Stimulated activated CD8-positive, alpha-beta memory T cell treated with anti-CD3 and anti-CD28 coated beads, Interleukin-7, amount 100 ng/mL, for 1 hour (primary cell): ENCODE results near the gene GJA5.

Experiments used
- DNase-seq, 2 donors: peaks; one replicate each; pipeline ENCODE4 v3.0.0-alpha.2; 2020; ENCODE audit warnings: low read depth in 2 of 2

Gene GJA5

GRCh38 chr1:147760481-147761260 lies at the start of gene GJA5:
Gene GJA5 (minus strand): TSS chr1:147760602. CDS start chr1:147759238, 1,364 bp downstream.
- DNase-seq, result no peak

GRCh38 chr1:147809236-147809635 lies 48.8 kb upstream of the GJA5 start:
- no peak for DNase-seq

DNA sequence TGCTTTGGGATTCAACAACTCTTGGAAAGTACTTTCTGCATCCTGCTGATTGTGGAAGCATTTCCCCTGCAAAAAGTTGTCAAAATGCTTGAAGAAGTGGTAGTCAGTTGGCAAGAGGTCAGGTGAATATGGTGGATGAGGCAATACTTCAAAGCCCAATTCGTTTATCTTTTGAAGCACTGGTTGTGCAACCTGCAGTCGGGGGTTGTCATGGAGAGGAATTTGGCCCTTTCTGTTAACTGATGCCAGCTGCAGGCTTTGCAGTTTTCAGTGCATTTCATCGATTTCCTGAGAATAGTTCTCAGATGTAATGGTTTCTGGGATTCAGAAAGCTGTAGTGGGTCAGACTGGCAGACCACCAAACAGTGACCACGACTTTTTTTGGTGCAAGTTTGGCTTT lies 47.6 kb upstream of the GJA5 start:
- DNase-seq, result no peak

DNA sequence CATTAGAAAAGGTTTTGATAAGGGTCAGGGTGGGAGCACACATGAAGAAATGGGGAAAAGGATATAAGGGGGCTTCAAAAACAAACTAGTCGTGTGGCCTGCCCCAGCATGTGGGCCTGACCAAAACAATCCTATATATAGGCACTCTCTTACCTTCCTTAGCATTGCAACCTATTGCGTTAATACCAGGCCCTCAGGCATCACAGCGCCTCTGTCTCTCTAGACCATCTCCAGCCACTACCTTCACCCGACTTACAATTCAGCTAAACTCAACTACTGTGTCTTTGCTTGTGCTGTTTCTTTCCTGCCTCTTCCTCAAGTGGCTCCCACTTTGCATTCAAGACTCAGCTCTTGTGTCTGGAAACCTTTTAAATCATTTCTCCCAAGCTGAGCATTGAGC lies 47.0 kb upstream of the GJA5 start:
- DNase-seq, result no peak

DNA sequence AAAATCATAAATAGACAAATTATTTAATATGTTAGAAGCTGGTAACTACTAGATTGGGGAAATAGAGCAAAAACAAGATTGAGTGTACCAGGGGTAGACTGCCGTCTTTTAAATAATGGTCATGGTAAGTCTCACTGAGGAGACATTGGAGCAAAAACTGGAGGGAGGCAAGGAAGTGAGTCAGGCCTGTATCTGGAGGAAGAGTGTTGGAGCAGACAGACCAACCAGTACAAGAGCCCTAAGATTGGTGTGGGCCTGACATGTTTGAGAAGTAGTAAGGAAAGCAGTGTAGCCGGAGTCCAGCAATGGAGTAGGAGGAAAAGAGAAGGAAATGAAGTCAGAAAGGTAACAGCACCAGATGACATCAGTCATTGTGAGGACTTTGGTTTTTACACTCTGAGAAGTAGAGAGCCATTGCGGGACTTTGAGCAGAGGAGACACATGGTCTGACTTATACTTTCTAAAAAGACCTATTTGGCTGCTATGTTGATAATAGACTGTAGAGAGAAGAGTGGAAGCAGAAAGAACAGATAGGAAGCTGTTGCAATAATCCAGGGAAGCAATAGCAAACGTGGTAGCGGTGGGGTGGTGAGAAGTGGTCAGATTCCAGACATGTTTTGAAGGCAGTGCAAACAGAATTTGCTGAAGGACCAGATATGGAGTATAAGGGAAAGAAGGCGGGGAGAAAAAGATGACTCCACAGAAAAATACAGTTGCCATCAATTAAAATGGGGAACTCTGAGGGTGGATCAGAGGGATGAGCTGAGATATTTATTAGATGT lies 44.7 kb upstream of the GJA5 start:
- no peak for DNase-seq

GRCh38 chr1:147800804-147801203 lies 40.4 kb upstream of the GJA5 start:
- no peak for DNase-seq

- DNase-seq, result no peak
Measured at GRCh38 chr1:147798731-147799130, 38.3 kb upstream of the GJA5 start.

DNA sequence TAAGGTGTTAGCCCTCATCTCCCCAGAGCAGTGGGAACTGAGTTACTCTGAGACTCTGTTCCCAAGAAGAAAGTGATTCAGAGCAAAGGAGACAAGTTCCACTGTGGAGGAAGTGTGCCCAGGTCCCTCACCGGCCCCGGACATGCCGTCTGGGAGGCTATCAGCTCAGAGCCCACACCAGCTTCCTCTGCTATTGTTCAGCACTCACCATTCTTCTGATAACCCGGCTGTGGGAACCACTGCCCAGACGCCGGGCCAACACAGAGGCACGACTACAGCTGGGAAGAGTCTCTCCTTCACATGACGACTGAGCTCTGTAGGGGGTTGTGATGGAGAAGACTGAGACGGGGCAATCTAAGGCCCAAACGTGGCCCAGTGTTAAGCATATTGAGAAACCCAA lies 34.2 kb upstream of the GJA5 start:
- DNase-seq, result no peak

- DNase-seq, result no peak
Measured at GRCh38 chr1:147791876-147792275, 31.5 kb upstream of the GJA5 start.

GRCh38 chr1:147787765-147788164 lies 27.4 kb upstream of the GJA5 start:
- DNase-seq, result no peak

DNA sequence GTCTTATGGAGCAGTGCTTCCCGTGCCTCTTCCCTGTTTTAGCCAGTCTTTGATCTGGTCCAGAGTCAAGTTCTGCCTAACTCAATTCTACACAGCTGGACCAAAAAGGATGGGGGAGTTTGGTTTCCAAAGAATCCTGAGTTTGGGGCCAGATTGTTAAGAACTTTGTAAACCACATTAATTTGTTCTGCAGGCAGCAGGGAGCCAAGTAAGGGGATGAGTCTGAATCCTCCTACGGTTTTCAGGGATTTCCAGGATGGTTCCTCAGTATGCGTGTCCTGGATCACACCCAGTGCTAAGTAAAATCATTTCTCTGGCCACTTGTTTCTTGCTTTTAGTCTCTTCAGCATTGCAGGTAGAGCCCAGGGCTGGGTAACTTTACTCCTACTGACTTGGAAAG lies 26.1 kb upstream of the GJA5 start:
- no peak for DNase-seq

- DNase-seq, result no peak
Measured at GRCh38 chr1:147785794-147786506, 25.5 kb upstream of the GJA5 start.

DNA sequence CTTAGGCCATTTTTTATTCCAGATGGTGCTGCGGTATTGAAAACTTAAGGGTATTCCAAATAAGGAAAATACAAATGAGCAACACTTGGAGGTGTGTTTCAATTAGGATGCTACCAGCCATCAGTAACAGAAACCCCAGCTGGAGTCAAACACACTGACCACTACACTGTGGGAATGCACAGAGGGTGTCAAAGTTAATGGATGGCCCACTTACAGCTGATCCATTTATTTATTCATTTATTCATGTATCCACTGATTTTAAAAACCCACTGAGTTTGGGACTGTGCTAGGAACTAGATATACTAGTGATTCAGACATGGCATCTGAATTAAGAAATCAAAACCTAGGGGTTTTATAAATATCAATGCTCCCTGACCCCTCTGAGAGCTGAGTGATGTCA lies 24.5 kb upstream of the GJA5 start:
- DNase-seq, result no peak

GRCh38 chr1:147781056-147781471 lies 20.7 kb upstream of the GJA5 start:
- DNase-seq, result no peak

- no peak for DNase-seq
Measured at GRCh38 chr1:147777694-147778093, 17.3 kb upstream of the GJA5 start.

GRCh38 chr1:147773215-147773715 lies 12.9 kb upstream of the GJA5 start:
- DNase-seq, result no peak

DNA sequence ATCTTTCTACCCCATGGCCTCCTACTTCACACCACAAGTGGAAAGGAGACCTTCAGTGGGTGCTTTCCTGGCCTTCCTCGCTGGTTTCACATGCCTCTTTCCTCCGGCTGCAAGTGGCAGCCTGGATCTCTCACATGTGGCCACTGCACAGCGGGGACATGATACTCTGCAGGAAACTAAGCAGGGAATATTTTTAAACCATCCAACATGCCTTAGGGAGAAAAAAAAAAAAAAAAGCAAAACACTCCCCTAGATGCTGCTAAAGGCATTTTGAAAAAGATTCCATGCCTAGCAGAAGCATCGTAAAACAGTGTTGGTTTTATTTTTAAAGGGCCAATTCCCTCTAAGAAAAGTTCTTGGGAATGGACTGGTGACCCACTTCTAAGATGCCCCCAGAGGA lies 12.2 kb upstream of the GJA5 start:
- no peak for DNase-seq

DNA sequence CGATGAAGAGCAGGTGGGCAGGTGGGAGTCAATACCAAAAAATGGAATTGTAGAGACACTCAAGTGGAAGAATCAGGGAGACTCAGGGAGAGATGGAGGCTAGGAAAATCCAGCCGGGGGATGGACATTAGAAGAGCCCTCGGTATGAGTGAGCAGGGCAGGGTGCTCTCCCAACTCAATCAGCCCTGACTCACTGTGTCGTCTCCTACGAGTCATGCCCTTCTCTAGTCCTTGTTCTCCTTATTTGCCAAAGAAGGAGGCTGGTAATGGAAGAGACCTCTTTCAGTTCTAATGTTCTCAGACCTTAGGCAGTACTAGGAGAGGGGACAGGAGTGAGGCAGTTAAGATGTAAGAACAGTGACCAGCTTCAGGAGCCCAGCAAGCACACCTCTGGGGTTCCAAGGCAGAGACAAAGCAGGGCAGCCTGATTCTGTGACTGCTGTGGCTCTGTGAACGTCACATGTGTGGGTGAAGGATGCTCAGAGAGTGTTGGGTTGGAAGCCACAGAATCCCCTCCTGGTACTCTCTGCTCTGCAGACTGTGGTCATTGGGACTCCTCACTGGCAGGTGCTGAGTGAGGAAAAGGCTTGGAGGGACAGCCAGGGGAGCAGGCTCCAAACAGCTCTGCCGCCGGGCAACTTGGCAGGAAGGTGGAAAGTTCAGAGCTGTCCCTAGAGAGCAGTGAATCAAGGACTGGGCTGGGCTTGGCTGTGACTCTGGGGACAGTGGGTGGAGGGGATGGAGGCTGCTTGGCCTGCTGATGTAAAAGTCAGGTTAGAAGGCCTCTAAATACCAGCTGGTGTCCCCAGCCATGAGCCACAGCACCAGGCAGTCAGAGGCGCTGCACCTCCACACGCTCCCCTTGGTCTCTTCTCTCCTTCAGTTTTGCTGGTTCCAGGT lies 11.1 kb upstream of the GJA5 start:
- no peak for DNase-seq

- no peak for DNase-seq
Measured at GRCh38 chr1:147769106-147769505, 8.7 kb upstream of the GJA5 start.

DNA sequence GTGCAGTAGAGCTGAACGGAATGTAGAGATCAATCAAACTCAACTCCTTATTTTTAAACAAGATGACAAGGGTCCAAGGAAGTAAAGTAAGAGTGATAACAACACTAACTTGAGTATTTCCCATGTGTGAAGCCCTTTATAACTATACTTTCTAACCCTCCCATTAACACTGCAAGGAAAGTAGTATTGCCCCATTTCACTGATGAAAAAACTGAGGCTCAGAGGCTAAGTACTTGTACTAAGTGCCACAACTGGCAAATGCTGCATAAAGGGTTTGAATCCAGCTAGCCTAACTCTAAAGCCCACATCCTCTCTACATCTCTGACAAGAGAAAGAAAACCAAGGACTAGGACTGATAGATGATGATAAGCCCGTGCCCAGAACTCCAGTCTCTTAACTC lies 8.2 kb upstream of the GJA5 start:
- DNase-seq, result no peak

- DNase-seq, result no peak
Measured at GRCh38 chr1:147768101-147768500, 7.7 kb upstream of the GJA5 start.
